ENCODE results near the gene CIRBP.

CIRBP gene

DNA sequence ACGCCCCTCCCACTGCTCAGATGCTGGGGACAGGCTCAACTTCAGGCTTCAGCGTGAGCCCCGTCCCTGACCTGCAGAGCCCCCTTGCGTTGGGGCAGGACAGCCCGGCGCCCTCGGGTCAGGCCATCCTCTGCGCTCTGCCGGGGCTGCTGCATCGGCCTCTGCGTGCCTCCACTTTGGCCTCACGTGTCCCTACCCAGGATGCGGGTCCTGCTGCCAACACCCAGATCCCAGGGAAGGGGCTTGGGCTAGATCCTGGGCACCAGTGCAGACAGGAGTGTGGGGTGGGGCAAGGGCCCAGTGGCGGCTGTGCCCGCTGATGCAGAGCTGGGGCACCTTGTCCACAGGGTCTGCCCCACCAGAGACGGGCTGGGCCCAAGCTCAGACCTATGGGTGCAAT is 44.3 kb upstream of the CIRBP start:
- no peak overlapping the region for H2AK5ac ChIP-seq (ENCODE audit: low read length)
- no peak overlapping the region for H2BK12ac ChIP-seq (ENCODE audit: low read length)
- DNase-seq: no peak
- no peak overlapping the region for H3K14ac ChIP-seq (ENCODE audit: low read length)
- H3K4me1 ChIP-seq (ENCODE audit: control insufficient read depth in 1 of 2, insufficient read depth in 2 of 2, low read length in 2 of 2): no peaks in the 10 kb centered on the region
- no peaks in the 10 kb centered on the region for H3K79me1 ChIP-seq (ENCODE audit: low read length)
- H3K79me2 ChIP-seq (ENCODE audit: control insufficient read depth, insufficient read depth, low read length, poor library complexity): no peaks in the 10 kb centered on the region
- no peaks in the 10 kb centered on the region for H3K9me3 ChIP-seq (ENCODE audit: insufficient read depth, low read depth, low read length)
- H3K4me2 ChIP-seq (ENCODE audit: low read length): no peak overlapping the region
- H3K4me3 ChIP-seq (ENCODE audit: low read depth, low read length): no peak overlapping the region
- no peak overlapping the region for H3K4ac ChIP-seq (ENCODE audit: low read depth, low read length)
- H3K36me3 ChIP-seq (ENCODE audit: control insufficient read depth in 1 of 2, insufficient read depth in 2 of 2, low read length in 2 of 2): peaks cover 71 to 82% of the 10 kb centered on the region in 2 experiments
- no peak overlapping the region for H2AFZ ChIP-seq (ENCODE audit: insufficient read depth, low read length, poor library complexity)
- H3K27ac ChIP-seq (ENCODE audit: low read depth, low read length): no peak overlapping the region
- H4K8ac ChIP-seq (ENCODE audit: low read depth, low read length): no peak overlapping the region
- no peak overlapping the region for H3K9ac ChIP-seq (ENCODE audit: low read length)
- no peak overlapping the region for H4K12ac ChIP-seq (ENCODE audit: low read depth, low read length)
- no peak overlapping the region for H2BK120ac ChIP-seq (ENCODE audit: insufficient read depth, low read length, poor library complexity)
- no CpG with 5 or more reads among the region's 16 CpGs for WGBS (ENCODE audit: extremely low coverage, insufficient coverage, insufficient read length)
- H3K23ac ChIP-seq (ENCODE audit: low read length): no peak overlapping the region
- no peak overlapping the region for H4K91ac ChIP-seq (ENCODE audit: low read depth, low read length)
- no peak overlapping the region for H2BK5ac ChIP-seq (ENCODE audit: low read depth, low read length, poor library complexity)
- H3K18ac ChIP-seq (ENCODE audit: low read length): no peak overlapping the region
- H3K27me3 ChIP-seq (ENCODE audit: insufficient read depth, low read length): no peaks in the 10 kb centered on the region

- H3K79me1 ChIP-seq (ENCODE audit: low read length): no peaks in the 10 kb centered on the region
- H2AFZ ChIP-seq (ENCODE audit: insufficient read depth, low read length, poor library complexity): no peak overlapping the region
- H3K27me3 ChIP-seq (ENCODE audit: insufficient read depth, low read length): no peaks in the 10 kb centered on the region
- no peak overlapping the region for H3K4ac ChIP-seq (ENCODE audit: low read depth, low read length)
- no peak overlapping the region for H3K4me2 ChIP-seq (ENCODE audit: low read length)
- H3K36me3 ChIP-seq (ENCODE audit: control insufficient read depth in 1 of 2, insufficient read depth in 2 of 2, low read length in 2 of 2): peaks cover 63 to 74% of the 10 kb centered on the region in 2 experiments
- H3K27ac ChIP-seq (ENCODE audit: low read depth, low read length): no peak overlapping the region
- no CpG with 5 or more reads among the region's 29 CpGs for WGBS (ENCODE audit: extremely low coverage, insufficient coverage, insufficient read length)
- no peak overlapping the region for H2BK120ac ChIP-seq (ENCODE audit: insufficient read depth, low read length, poor library complexity)
- H2BK5ac ChIP-seq (ENCODE audit: low read depth, low read length, poor library complexity): no peak overlapping the region
- no peak overlapping the region for H3K4me3 ChIP-seq (ENCODE audit: low read depth, low read length)
- H3K18ac ChIP-seq (ENCODE audit: low read length): no peak overlapping the region
- no peaks in the 10 kb centered on the region for H3K4me1 ChIP-seq (ENCODE audit: control insufficient read depth in 1 of 2, insufficient read depth in 2 of 2, low read length in 2 of 2)
- H2AK5ac ChIP-seq (ENCODE audit: low read length): no peak overlapping the region
- no peak overlapping the region for H4K12ac ChIP-seq (ENCODE audit: low read depth, low read length)
- H3K9ac ChIP-seq (ENCODE audit: low read length): no peak overlapping the region
- no peaks in the 10 kb centered on the region for H3K79me2 ChIP-seq (ENCODE audit: control insufficient read depth, insufficient read depth, low read length, poor library complexity)
- H3K9me3 ChIP-seq (ENCODE audit: insufficient read depth, low read depth, low read length): no peaks in the 10 kb centered on the region
- no peak overlapping the region for H3K23ac ChIP-seq (ENCODE audit: low read length)
- no peak for DNase-seq
- H4K8ac ChIP-seq (ENCODE audit: low read depth, low read length): no peak overlapping the region
- H2BK12ac ChIP-seq (ENCODE audit: low read length): no peak overlapping the region
- no peak overlapping the region for H3K14ac ChIP-seq (ENCODE audit: low read length)
- no peak overlapping the region for H4K91ac ChIP-seq (ENCODE audit: low read depth, low read length)
These were observed 43.5 kb upstream of the CIRBP start for GRCh38 chr19:1225440-1226226.

DNA sequence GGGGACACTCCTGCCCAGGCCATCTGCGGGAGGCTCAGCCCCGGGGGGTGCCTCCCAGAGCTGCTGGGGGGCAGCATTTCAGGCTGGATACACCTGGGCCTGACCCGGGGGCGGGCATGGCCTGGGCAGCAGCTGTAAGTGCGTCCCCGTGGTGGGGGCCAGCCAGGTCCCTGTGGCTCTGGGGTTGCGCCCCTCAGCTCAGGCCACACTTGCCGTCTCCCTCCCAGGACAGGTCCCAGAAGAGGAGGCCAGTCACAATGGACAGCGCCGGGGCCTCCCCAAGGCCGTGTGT is 43.0 kb upstream of the CIRBP start:
- no peaks in the 10 kb centered on the region for H3K27me3 ChIP-seq (ENCODE audit: insufficient read depth, low read length)
- no peak for DNase-seq
- WGBS (ENCODE audit: extremely low coverage, insufficient coverage, insufficient read length): no CpG with 5 or more reads among the region's 11 CpGs

DNA sequence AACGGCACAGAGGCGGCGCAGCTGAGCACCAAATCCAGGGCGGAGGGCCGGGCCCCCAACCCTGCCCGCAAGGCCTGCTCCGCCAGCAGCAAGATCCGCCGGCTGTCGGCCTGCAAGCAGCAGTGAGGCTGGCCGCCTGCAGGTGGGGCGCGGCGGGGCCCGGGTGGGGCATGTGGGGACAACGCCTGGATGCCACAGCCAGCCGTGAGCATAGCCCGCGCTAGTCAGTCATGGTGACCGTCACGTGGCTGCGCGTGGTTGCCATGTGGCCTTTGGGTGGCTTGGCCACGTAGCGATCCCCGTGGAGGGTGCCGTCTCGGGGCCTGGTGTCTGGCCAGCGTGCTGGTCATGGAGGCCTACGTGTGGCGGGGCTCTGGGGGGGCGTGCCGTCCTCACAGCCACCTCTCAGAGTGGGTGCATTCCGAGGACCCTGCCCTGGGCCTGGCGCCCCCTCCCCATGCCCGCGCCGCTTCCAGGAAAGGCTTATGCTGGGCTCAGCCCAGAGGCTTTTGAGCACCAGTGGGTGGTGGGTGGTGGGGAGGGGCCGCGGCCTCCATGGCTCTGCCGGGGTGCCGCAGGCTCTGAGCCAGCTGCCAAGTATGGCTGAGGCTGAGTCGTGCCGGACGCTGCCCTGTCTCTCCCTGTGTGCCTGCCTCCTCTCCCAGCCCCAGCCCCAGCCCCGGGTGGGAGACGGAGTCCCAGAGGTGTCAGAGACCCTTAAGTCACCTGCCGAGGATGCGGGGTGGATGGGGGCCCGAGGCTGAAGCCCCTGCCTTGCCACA is 42.4 kb upstream of the CIRBP start:
- WGBS (ENCODE audit: extremely low coverage, insufficient coverage, insufficient read length): no CpG with 5 or more reads among the region's 50 CpGs
- Histone ChIP-seq H4K12ac (ENCODE audit: low read depth, low read length) (no peak overlapping the region), H3K27me3 (ENCODE audit: insufficient read depth, low read length) (no peaks in the 10 kb centered on the region), H2AFZ (ENCODE audit: insufficient read depth, low read length, poor library complexity) (no peak overlapping the region), H3K4me3 (ENCODE audit: low read depth, low read length) (no peak overlapping the region), H3K9ac (ENCODE audit: low read length) (no peak overlapping the region), H2AK5ac (ENCODE audit: low read length) (no peak overlapping the region), H3K23ac (ENCODE audit: low read length) (no peak overlapping the region), H3K9me3 (ENCODE audit: insufficient read depth, low read depth, low read length) (peaks cover 2% of the 10 kb centered on the region), H3K4me1 (ENCODE audit: control insufficient read depth in 1 of 2, insufficient read depth in 2 of 2, low read length in 2 of 2) (peaks cover 2 to 3% of the 10 kb centered on the region in 2 experiments), H3K79me1 (ENCODE audit: low read length) (no peaks in the 10 kb centered on the region), H3K79me2 (ENCODE audit: control insufficient read depth, insufficient read depth, low read length, poor library complexity) (no peaks in the 10 kb centered on the region), H2BK12ac (ENCODE audit: low read length) (no peak overlapping the region), H4K91ac (ENCODE audit: low read depth, low read length) (no peak overlapping the region), H3K27ac (ENCODE audit: low read depth, low read length) (no peak overlapping the region), H4K8ac (ENCODE audit: low read depth, low read length) (no peak overlapping the region), H3K18ac (ENCODE audit: low read length) (no peak overlapping the region), H3K4ac (ENCODE audit: low read depth, low read length) (no peak overlapping the region), H3K36me3 (ENCODE audit: control insufficient read depth in 1 of 2, insufficient read depth in 2 of 2, low read length in 2 of 2) (peaks cover 55 to 68% of the 10 kb centered on the region in 2 experiments), H3K14ac (ENCODE audit: low read length) (no peak overlapping the region), H2BK5ac (ENCODE audit: low read depth, low read length, poor library complexity) (no peak overlapping the region), H2BK120ac (ENCODE audit: insufficient read depth, low read length, poor library complexity) (no peak overlapping the region), H3K4me2 (ENCODE audit: low read length) (no peak overlapping the region)
- DNase-seq: no peak

More for the DNA sequence above, 43.0 kb upstream of the CIRBP start:
- no peaks in the 10 kb centered on the region for H3K4me1 ChIP-seq (ENCODE audit: control insufficient read depth in 1 of 2, insufficient read depth in 2 of 2, low read length in 2 of 2)
- H4K91ac ChIP-seq (ENCODE audit: low read depth, low read length): no peak overlapping the region
- H3K18ac ChIP-seq (ENCODE audit: low read length): no peak overlapping the region
- H3K9ac ChIP-seq (ENCODE audit: low read length): no peak overlapping the region
- H4K12ac ChIP-seq (ENCODE audit: low read depth, low read length): no peak overlapping the region
- H2BK120ac ChIP-seq (ENCODE audit: insufficient read depth, low read length, poor library complexity): no peak overlapping the region
- no peaks in the 10 kb centered on the region for H3K79me1 ChIP-seq (ENCODE audit: low read length)
- no peak overlapping the region for H3K4me2 ChIP-seq (ENCODE audit: low read length)
- no peak overlapping the region for H3K27ac ChIP-seq (ENCODE audit: low read depth, low read length)
- H3K79me2 ChIP-seq (ENCODE audit: control insufficient read depth, insufficient read depth, low read length, poor library complexity): no peaks in the 10 kb centered on the region
- no peak overlapping the region for H3K14ac ChIP-seq (ENCODE audit: low read length)
- H2BK12ac ChIP-seq (ENCODE audit: low read length): no peak overlapping the region
- H3K9me3 ChIP-seq (ENCODE audit: insufficient read depth, low read depth, low read length): no peaks in the 10 kb centered on the region
- no peak overlapping the region for H2BK5ac ChIP-seq (ENCODE audit: low read depth, low read length, poor library complexity)
- no peak overlapping the region for H4K8ac ChIP-seq (ENCODE audit: low read depth, low read length)
- H3K4ac ChIP-seq (ENCODE audit: low read depth, low read length): no peak overlapping the region
- H2AFZ ChIP-seq (ENCODE audit: insufficient read depth, low read length, poor library complexity): no peak overlapping the region
- no peak overlapping the region for H3K23ac ChIP-seq (ENCODE audit: low read length)
- no peak overlapping the region for H2AK5ac ChIP-seq (ENCODE audit: low read length)
- H3K36me3 ChIP-seq (ENCODE audit: control insufficient read depth in 1 of 2, insufficient read depth in 2 of 2, low read length in 2 of 2): peaks cover 58 to 71% of the 10 kb centered on the region in 2 experiments
- no peak overlapping the region for H3K4me3 ChIP-seq (ENCODE audit: low read depth, low read length)
